Measurements from ENCODE around the gene TMEM203.

TMEM203 gene

DNA sequence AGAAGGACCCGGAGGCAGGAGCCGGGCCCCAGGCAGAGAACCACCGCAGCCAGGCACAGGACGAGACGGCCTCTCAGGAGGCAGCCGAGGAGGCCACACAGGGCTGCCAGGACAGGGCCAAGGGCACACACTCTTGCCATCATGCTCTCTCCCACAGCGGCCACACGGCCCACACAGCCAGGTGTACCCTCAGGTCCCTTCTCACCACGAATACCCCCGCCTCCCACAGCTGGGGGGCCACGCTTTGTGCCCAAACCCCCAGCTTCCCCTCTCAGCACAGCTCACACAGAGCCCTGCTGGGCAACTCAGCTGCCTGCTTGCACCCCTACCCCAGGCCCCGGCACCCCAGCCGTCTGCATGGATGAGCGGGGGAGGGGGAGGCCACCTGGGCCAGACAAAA is 11.7 kb downstream of the TMEM203 start:
- no peak for DNase-seq

DNA sequence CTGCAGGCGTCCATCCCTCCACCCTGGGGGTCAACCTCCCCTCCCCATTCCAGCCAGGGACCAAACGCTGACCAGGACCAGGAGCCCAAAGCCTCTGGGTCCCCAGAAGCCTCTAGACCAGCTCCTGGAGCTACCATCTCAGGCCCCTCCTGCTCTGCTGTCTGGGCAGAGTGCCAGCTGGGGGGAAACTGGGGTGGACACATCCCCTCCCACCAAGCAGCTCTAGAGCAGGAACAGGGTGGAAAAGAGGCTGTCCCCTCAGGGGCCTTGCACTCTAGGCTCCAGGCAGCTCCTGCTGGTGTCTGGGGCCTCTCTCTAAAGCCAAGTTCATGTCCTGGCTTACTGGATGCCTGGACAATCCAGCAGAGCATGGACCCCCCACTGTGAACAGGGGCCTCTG is 12.6 kb downstream of the TMEM203 start:
- DNase-seq: no peak

DNA sequence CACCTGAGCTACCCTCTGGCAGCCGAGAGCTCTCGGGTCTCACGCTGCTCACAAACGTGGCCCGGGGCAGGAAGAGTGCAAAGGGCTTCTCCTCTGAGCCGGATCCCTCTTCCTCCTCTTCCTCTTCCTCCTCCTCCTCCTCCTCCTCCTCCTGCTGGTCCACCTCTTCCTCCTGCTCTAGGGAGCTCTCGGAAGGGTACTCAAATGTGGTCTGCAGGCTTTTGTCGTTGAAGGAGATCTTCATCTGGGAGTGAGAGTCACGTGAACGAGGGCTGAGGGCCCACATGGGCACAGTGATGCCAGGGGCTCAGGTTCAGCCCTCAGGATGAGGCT is 13.0 kb downstream of the TMEM203 start:
- no peak for DNase-seq

DNA sequence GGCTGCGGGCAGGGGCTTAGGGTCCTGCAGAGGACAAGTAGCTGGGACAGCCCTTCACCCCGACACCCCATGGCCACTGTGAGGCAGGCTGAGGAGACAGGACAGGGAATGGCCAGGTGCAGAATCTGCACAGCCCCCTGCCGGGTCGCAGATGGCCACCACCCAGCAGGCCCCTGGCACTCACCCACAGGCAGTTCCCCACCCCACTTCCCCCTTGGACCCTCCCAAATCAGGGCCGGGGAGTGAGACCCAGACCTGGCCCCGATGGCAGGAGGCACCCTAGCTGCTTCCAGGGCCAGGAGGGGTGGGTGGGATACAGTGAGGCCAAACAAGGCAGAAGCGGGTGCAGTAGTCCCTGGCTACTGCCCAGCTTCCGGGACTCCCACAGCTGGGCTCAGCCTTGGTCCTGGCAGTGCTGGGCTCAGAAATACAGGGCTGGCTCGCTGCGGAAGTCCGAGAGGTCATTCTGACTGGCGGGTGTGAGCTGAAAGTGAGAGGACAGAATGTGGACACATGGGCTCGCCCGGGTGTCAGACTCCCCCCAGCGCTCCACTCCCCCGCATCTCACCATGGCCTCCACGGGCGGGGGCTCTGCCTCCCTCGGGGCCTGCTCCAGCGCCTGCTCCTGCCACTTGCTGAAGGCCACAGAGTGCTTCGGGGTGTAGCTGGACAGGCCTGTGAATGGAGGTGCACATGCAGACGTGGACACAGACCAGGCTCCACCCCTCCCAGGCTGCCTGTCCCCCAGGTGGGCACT is 13.6 kb downstream of the TMEM203 start:
- DNase-seq: no peak

DNA sequence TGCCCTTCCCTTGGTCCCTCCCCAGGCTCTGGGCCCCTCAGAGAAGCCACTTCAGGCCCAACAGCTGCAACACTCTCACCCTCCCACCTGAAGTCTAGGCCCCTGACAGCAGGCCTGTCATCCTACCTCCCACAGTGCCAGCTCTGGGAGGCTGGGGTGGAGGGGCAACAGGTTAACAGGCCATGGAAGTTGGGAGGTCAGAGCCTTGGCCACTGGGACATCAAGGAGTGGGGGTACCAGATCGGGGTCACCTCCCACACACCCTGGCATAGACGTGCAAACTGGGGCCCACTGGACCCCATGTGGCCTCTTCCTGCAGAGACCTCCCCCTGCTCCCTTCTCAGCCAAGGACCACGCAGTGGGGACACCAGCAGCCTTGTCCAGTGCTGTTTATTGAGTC is 14.2 kb downstream of the TMEM203 start:
- no peak for DNase-seq

DNA sequence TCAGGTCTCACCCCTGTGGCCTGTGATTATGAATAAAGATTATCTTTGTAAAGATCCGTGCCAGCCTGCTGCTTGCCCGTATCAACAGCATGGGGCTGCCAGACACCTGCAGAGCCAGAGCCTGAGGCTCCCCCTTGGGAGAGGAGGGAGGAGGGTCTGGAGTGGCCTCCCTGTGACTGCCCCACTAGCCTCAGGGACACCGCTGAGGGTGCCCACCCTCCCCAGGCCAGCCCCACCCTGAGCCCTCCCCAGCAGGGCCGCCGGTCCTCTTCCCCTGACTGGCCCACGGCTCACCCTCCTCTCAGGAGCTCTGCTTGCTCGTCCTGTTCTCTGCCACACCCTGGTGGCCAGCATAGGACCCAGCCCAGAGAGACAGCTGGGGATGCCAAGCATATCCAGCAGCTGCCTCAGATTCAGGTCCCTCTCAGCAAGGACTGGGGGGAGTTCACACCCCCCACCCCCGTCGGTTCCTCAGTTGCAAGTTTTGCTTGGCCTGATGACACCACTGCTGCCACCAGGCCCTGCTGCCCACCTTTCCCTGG is 15.1 kb downstream of the TMEM203 start:
- DNase-seq: no peak

DNA sequence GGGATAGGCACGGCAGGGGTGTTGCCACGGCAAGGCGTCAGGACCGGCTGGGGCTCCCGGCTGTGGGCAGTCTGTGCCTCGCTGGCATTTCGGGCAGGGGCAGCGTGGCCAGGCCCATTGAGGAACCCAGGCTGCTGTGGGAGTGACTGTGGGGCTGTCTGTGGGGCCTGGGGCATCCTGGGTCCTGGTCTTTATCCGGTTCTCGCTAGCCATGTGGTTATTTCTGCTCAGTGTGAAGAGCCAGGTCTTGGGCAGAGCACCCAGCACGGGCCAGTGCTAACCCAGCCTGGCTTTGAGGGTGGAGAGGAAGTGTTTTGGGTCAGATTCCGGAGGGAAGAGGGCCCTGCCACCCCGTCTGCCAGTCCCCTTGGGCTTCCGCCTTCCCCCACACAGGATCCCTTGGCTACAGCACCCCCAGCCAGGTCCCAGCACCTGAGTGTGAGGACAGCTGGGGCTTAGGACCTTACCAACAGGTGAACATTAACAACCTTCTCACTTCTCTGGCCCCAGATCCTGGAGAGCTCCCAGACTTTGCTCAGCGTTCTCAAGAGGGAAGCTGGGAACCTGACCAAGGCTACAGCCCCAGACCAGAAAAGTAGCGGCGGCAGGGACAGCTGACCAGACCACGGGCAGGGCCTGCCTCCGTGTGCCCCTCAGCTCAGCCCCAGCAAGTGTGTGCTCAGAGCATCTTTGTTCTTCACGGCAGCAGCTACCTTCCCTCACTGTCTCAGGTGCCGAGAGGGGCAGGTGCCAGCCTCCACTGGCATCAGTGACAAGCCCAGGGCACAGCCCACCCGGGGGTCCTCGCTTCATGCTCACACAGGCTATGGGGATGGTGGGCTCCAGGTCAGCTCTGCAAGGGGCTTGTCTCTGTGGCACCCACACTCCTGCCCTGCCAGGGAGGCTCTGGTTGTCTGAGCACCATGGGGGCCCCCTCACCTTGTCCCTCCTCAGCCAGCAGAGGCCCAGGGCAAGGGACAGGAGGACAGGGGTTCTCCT is 15.9 kb downstream of the TMEM203 start:
- no peak for DNase-seq

DNA sequence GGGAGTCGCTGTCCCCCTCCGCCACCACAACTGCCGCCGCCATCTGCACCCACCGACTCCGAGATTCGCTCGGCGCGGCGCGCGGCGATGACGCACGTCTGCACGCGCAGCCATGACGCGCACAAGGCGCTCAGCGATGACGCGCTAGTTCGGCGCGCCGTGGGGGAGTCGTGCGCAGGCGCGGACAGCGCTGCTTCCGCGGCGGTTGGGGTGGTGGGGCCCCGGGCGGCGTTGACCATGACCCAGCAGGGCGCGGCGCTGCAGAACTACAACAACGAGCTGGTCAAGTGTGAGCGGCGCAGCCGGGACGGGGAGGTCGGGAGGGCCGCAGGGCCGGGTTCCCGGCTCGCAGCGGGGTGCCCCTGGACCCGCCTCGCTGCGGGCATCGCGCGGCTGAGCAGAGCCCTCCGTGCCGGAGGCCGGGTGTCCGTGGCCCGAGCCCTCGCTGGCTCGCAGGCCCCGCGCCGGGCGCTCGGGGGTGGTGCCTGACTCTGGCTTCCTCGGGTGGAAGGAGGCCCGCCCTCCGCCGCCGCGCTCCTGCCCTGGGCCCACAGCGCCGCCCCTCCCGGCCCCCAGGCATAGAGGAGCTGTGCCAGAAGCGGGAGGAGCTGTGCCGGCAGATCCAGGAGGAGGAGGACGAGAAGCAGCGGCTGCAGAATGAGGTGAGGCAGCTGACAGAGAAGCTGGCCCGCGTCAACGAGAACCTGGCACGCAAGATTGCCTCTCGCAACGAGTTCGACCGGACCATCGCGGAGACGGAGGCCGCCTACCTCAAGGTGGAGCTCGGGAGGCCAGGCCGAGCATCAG is 16.8 kb downstream of the TMEM203 start, which contains the start of the genes ANAPC2 and SSNA1:
Gene ANAPC2, minus strand, starts transcription at position 71 of the 807 bp plus-strand sequence. Its CDS starts 28 bp downstream, at position 43.
Gene SSNA1, plus strand, starts transcription at position 187 of the 807 bp plus-strand sequence. Its CDS starts 51 bp downstream, at position 238.
- DNase-seq: peak; percentile 97

DNA sequence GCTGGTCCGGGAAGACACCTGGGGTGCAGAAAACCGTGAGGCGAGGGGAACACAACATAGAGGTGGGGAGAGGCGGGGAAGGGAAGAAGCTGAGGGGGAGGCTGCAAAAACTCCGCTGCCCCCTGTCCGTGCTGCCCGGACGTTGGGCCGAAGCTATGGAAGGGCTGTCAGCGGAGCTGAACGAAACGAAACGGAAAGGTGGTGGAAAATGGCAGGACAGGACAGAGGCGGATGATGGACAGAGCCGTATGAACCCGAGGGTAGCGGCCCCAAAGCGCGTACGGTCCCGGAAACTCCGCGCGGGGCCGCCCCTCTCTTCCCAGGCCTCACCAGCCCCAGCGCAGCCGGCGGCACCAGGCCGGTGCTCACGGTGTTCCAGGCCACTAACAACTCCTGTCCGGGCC is 17.4 kb downstream of the TMEM203 start:
- DNase-seq: no peak

DNA sequence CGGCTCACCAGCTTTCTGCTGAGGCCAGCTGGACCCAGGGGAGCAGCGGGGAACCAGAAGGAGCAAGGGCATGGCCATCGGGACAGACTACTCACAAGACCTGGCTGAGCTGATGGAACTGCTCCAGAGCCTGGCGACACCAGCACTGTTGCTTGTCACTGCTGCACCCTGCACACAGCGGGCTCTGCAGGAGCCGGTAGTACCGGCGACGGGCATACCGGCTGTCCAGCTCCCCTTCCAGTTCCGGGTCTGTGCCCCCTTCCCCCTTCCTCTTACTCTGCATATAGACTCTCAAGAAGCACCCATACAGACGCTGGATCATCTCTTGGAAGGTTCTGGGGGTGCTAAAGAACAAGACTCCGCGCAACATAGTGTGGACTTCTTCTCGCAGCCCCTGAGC is 18.1 kb downstream of the TMEM203 start:
- DNase-seq: no peak

DNA sequence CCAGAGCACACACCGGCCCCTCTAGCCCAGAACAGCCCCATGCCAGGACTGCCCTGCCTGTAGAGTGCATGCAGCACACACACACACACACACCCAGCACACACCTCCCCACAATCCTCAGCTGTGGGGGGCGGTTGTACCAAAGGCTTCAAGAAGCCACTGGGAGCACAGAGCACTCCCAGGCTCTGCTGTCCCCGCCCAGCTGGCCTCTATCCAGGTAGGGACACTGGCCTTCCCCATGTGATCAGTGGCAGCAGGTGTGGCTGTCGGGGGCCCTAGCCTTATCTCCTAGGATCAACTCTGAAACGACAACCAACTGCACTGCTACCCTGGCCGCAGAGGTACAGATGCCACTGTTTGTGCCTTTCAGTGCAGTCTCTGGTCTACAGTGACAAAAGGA is 19.1 kb downstream of the TMEM203 start:
- DNase-seq: no peak

DNA sequence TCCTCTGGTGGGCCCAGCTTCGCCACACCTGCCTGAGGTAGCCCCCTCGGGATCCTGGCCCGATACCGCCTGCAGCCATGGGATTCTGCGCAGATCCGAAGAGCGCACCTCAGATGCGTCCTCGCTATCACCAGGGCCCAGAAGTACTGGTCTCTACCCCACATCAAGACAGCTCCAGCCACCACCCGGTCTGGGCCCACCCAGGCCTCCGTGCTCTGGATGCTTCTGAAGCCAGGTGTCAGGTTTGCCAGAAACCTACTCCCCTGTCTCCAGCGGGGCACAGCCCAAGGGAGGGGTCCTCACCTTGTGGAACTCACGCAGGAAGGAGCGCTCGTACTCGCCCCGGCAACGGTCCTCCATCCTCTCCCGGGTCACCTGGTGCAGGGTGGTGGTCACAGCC is 19.5 kb downstream of the TMEM203 start:
- DNase-seq: no peak

DNA sequence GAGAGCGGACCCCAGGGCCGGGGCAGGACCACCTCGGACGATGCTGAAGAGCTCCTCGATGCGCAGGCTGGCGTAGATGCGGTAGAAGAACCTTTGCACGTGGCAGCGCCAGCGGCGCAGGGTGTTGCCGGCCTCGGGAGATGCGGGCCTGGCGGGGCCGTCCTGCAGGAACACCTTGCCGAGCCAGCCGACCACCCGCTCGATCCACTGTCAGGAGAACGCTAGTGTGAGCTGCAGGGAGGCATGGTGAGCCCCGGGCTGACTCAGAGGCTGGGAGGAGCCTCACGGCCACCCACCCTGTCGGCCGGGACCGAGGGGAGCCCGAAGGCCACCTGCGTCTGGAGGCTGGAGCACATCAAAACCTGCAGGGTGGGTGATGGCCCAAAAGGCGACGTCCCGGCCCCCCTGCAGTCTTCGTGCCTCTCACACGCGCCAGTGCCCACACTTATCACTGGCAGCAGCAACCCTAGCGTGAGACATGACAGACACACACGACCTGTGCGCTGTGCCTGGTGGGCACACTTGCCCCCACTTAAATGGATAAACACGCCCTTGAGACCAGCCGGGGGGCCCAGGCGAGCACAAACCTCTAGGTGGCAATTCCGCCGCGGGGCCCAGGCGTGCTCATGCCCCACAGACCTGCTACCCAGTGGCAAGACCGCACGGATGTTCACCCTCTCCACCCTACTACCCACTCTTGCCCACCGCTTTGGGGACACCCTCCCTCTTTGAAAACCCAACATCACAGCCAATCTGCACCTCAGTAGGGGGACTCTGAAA is 20.4 kb downstream of the TMEM203 start:
- no peak for DNase-seq

DNA sequence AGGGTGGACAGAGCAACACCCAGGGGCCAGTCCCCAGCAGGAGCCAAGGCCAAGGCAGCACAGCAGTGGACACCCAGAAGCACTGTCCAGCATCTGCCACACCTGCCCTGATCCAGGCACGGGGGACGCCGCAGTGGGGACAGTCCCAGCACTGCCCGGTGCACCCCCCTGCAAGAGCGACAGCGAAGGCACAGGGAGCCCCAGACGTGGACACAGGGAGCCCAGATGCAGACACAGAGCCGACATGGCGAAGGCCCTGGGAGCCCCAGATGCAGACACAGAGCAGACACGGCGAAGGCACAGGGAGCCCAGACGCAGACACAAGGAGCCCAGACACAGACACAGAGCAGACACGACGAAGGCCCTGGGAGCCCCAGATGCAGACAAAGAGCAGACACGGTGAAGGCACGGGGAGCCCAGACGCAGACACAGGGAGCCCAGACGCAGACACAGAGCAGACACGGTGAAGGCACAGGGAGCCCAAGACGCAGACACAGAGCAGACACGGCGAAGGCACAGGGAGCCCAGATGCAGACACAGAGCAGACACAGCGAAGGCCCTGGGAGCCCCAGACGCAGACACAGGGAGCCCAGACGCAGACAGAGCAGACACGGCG is 21.4 kb downstream of the TMEM203 start:
- DNase-seq: no peak

DNA sequence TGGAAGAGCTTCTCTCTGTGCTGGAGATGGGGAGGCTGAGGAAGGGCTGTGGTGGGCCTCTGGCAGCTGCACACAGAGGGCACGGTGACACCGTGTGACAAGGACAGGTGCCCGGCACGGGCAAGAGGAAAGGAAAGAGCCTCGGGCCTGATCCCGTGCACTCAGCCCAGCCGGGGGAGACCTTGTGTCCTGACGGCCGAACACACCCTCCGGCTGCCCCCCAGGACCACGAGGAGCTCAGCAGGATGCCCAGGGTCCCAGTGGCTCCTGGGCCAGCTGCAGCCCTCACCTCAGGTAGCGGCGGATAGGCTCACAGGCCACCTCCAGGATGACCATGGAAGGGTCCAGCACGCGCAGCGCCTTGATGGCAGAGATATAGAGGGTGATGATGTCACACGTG is 22.6 kb downstream of the TMEM203 start:
- no peak for DNase-seq

DNA sequence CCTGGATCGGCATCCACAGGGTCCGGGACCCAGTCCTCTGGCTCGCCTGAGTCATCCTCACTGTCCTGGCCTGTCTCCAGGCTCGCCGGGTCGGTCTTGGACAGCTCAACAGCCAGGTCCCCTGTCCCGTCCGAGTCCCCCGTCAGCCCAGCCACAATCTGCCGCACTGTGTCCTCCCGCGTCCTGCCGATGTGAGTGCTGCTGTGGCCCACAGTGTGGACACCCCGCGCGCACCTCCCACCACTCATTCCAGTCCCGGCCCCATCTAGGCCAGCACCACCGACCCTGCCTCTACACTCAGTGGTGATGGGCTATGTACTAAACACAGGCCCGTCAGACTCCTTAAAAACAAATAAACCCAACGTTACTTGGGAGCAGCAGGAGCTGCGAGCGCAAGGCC is 23.8 kb downstream of the TMEM203 start:
- DNase-seq: no peak

DNA sequence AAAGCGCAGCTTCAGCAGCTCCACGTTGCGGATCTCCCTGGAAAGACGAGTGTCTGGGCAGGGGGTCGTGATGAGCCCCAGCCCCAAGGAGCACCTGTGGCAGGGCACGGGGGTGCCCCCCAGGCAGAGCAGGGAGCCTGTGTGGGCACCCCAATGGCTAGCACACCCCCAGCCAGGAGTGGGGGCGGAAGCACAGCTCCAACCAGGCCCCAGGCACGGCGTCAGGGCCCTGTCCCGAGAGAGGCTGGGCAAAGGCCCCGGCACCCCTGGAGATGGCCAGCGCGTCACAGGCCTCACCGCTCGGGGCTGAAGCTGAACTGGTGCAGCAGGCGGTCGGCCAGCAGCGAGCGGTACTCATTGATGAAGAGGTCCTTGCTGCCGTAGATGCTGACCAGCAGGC is 25.0 kb downstream of the TMEM203 start:
- no peak for DNase-seq

DNA sequence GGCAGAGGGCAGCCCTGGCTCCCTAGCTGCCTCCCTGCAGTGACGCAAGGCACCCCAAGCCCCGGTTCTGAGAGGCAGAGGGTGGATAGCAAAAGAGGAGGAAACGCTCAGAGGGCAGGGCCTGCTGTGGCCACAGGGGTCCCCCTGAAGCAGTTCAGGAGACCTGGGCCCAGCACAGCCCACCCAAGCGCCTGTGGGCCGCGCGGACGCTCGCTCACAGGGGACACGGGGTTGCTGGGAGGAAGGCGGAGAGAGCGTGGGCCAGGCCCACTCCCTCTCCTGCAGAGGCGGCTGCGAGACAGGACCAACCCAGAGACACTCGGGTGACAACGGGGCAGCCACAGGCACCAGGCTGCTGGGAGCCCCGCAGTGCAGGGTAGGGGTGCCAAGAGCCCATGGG is 25.7 kb downstream of the TMEM203 start:
- no peak for DNase-seq

DNA sequence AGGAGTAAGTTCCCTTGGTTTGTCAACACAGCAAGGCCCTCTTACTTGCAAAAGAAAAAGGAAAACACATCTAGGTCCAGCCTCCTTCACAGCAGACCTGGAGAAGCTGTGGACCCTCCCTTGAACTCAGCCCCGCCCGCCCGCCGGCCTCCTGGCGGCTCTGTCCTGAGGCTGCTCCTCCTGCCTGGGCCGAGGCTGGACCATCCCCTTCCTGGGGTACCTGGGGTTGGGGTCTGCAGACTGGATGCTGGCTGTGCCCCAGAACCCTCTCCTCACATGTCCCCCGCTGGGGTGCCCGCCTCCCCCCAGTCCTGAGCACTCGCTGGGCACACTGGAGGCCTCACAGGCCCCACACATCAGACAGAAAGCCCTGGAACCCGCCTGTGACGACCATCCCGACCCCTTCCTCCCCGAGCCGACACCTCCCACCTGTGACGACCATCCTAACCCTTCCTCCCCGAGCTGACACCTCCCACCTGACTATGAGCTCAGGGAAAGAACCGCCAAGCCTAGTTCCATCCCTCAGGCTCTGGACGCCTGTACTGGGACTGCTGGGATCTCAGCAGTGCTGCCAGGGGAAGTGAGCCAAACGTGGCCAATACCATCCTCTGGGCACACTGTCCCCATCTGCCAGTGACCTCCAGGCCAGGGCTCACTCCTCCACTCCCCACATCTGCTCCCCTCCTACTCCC is 26.4 kb downstream of the TMEM203 start:
- DNase-seq: no peak

DNA sequence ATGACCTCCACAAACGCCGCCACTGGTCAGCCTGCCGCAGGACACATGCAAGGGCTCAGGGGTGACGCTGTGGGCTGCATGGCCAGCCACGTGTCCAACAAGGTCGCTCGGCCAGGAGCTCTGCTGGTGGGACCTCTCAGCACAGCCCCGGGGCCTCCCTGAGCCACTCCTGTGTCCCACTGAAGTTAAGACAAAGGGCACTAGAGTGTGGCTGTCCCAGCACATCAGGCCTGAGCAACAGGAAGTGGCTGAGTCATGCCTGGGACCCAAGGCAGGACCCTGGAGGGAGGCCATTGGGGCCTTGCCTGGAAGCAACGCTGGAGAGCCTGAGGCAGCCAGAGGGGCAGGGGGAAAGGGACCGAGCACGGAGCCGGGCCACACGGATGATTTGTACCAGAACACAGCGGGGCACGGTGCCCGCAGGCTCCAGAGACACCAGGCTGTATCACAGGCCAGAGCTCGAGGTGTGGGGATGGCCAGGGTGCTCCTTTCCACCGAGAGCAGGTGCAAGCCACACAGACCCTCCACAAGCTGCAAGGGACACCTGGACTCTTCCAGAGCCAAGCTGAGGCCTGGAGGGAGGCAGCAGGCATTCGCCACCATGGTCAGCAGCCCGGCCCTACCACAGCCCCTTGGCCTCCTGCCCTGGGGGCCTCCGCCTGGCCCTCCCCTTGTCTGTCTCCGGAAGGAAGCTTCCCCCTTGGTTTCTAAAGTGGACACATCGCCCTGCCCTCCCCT is 27.1 kb downstream of the TMEM203 start:
- no peak for DNase-seq

Measured in activated T-cell treated with anti-CD3 and anti-CD28 coated beads, Interleukin-2, amount 50 U/mL, for 48 hours (primary cell).